GM23338 (cell line): ENCODE measurements around the gene NRF1. TPM values are rescaled to one million over a fixed set of nuclear protein-coding genes. Genes with fewer than 3 reads are reported as not detected.
"Not testable (repeated sequence)": the region's sequence is repeated elsewhere in the genome, so short reads cannot be mapped to it uniquely, and the experiment has no call there.

Experiments used
- ATAC-seq: fragments of 200-7000 bp; cut with Tn5 transposase; 3 replicates; pipeline ENCODE4 v1.9.1; 2020
- DNase-seq: peaks from one replicate; pipeline ENCODE4 v3.0.0-alpha.2; 2015; ENCODE audit warnings: low spot score
- H2AFZ ChIP-seq: fragments of 200-600 bp; sonication (generic); 2 replicates; pipeline ENCODE4 v1.8.0; 2016; ENCODE audit warnings: antibody characterized with exemption, mild to moderate bottlenecking, moderate library complexity
- H3F3A ChIP-seq: fragments of 200-600 bp; sonication (generic); replicated peaks from 2 replicates; pipeline ENCODE4 v1.8.0; 2017; ENCODE audit warnings: antibody characterized with exemption, mixed run types, low read depth
- H3K27ac ChIP-seq: fragments of 200-600 bp; sonication (generic); 2 replicates; pipeline ENCODE4 v1.6.1; 2016; ENCODE audit warnings: low read depth
- H3K27me3 ChIP-seq: fragments of 200-600 bp; sonication (generic); 2 replicates; pipeline ENCODE4 v1.8.0; 2016; ENCODE audit warnings: mild to moderate bottlenecking, mixed run types, moderate library complexity; ENCODE audit not compliant: insufficient read depth
- H3K36me3 ChIP-seq: fragments of 200-600 bp; sonication (generic); 2 replicates; pipeline ENCODE4 v1.8.0; 2016; ENCODE audit warnings: mild to moderate bottlenecking; ENCODE audit not compliant: insufficient read depth
- H3K4me1 ChIP-seq: fragments of 200-600 bp; sonication (generic); 2 replicates; pipeline ENCODE4 v1.8.0; 2016; ENCODE audit warnings: mild to moderate bottlenecking, moderate library complexity; ENCODE audit not compliant: insufficient read depth
- H3K4me2 ChIP-seq: fragments of 200-600 bp; sonication (generic); 2 replicates; pipeline ENCODE4 v1.7.1; 2017; ENCODE audit warnings: mixed run types
- H3K4me3 ChIP-seq: fragments of 200-600 bp; sonication (generic); 2 replicates; pipeline ENCODE4 v1.6.1; 2016; ENCODE audit warnings: mixed run types
- H3K79me2 ChIP-seq: fragments of 200-600 bp; sonication (generic); replicated peaks from 2 replicates; pipeline ENCODE4 v1.8.0; 2017; ENCODE audit warnings: mild to moderate bottlenecking; ENCODE audit not compliant: insufficient read depth
- H3K9me2 ChIP-seq: fragments of 200-600 bp; sonication (generic); 2 replicates; pipeline ENCODE4 v1.8.0; 2017; ENCODE audit not compliant: insufficient read depth
- H4K20me1 ChIP-seq: fragments of 200-600 bp; sonication (generic); replicated peaks from 2 replicates; pipeline ENCODE4 v1.8.0; 2017; ENCODE audit warnings: mild to moderate bottlenecking; ENCODE audit not compliant: insufficient read depth
- H3K27ac Mint-ChIP-seq: 2 replicates; pipeline ENCODE4 v1.8.0; 2020; ENCODE audit warnings: inconsistent platforms, mild to moderate bottlenecking, moderate library complexity, mixed read lengths
- H3K27me3 Mint-ChIP-seq: 3 replicates; pipeline ENCODE4 v1.8.0; 2022; ENCODE audit warnings: low read depth, mild to moderate bottlenecking, moderate library complexity, mixed read lengths, inconsistent platforms; ENCODE audit not compliant: insufficient read depth, poor library complexity
- H3K36me3 Mint-ChIP-seq: 3 replicates; pipeline ENCODE4 v1.8.0; 2021; ENCODE audit warnings: low read depth, mild to moderate bottlenecking, inconsistent platforms, moderate library complexity, mixed read lengths
- H3K4me1 Mint-ChIP-seq: 3 replicates; pipeline ENCODE4 v1.8.0; 2020; ENCODE audit warnings: mild to moderate bottlenecking, inconsistent platforms, mixed read lengths
- H3K4me3 Mint-ChIP-seq: 3 replicates; pipeline ENCODE4 v1.8.0; 2021; ENCODE audit warnings: moderate library complexity, mild to moderate bottlenecking, inconsistent platforms, mixed read lengths
- H3K9me3 Mint-ChIP-seq: 3 replicates; pipeline ENCODE4 v1.8.0; 2020; ENCODE audit warnings: moderate library complexity, mild to moderate bottlenecking, inconsistent platforms, mixed read lengths
- CREB1 ChIP-seq: fragments of 250-450 bp; sonication (Bioruptor Pico); IDR thresholded peaks from 2 replicates; pipeline ENCODE4 v1.5.0; 2020; ENCODE audit warnings: low read depth, mild to moderate bottlenecking, moderate library complexity
- EZH2 ChIP-seq: fragments of 200-600 bp; sonication (generic); IDR thresholded peaks from one replicate; pipeline ENCODE4 v1.8.0; 2017; ENCODE audit warnings: antibody characterized with exemption, mild to moderate bottlenecking, low read depth; ENCODE audit not compliant: unreplicated experiment
- EZH2phosphoT487 ChIP-seq: fragments of 200-600 bp; sonication (generic); IDR thresholded peaks from one replicate; pipeline ENCODE4 v1.8.1; 2018; ENCODE audit warnings: antibody characterized with exemption; ENCODE audit not compliant: unreplicated experiment
- JUNB ChIP-seq: IDR thresholded peaks from one replicate; pipeline ENCODE4 v1.6.1; 2016; ENCODE audit warnings: antibody characterized with exemption; ENCODE audit not compliant: unreplicated experiment
- NANOG ChIP-seq: IDR thresholded peaks from 2 replicates; pipeline ENCODE4 v1.6.1; 2016; ENCODE audit warnings: antibody characterized with exemption, borderline replicate concordance
- POLR2AphosphoS5 ChIP-seq: IDR thresholded peaks from 2 replicates; pipeline ENCODE4 v1.6.1; 2016; ENCODE audit warnings: antibody characterized with exemption, low read depth
- STAT1 ChIP-seq: IDR thresholded peaks from one replicate; pipeline ENCODE4 v1.6.1; 2016; ENCODE audit warnings: antibody characterized with exemption; ENCODE audit not compliant: unreplicated experiment
- ZNF114 ChIP-seq: fragments of 250-450 bp; sonication (Bioruptor Pico); IDR thresholded peaks from 2 replicates; pipeline ENCODE4 v1.5.0; 2020; ENCODE audit warnings: mild to moderate bottlenecking, moderate library complexity
- ZNF331 ChIP-seq: fragments of 250-450 bp; sonication (Bioruptor Pico); IDR thresholded peaks from 2 replicates; pipeline ENCODE4 v1.5.0; 2020; ENCODE audit warnings: low read depth, mild to moderate bottlenecking, moderate library complexity
- polyA plus RNA-seq: library from polyadenylated mRNA; unstranded; fragments of >200 nt; fragmentation: Nextera tagmentation; extraction: Ambion mirVana; gene quantifications from 2 replicates; pipeline ENCODE4 v1.2.1, GENCODE V29; 2016
- total RNA-seq: library from RNA; depleted of rRNA; stranded (reverse); fragments of >200 nt; shearing (Covaris generic); gene quantifications from 2 replicates; pipeline ENCODE4 v1.2.3, GENCODE V29; 2014
- TF ChIP-seq, protein P1 (sequence below): fragments of 250-450 bp; sonication (Bioruptor Pico); IDR thresholded peaks from 2 replicates; pipeline ENCODE4 v1.5.0; 2020; ENCODE audit warnings: mild to moderate bottlenecking, moderate library complexity
- TF ChIP-seq, protein P2 (sequence below): IDR thresholded peaks from 2 replicates; pipeline ENCODE4 v1.6.1; 2016; ENCODE audit warnings: antibody characterized with exemption

NRF1 gene
- total and polyA plus RNA-seq, 2 experiments from 2014 or later = 5.3 to 24.6 TPM

DNA sequence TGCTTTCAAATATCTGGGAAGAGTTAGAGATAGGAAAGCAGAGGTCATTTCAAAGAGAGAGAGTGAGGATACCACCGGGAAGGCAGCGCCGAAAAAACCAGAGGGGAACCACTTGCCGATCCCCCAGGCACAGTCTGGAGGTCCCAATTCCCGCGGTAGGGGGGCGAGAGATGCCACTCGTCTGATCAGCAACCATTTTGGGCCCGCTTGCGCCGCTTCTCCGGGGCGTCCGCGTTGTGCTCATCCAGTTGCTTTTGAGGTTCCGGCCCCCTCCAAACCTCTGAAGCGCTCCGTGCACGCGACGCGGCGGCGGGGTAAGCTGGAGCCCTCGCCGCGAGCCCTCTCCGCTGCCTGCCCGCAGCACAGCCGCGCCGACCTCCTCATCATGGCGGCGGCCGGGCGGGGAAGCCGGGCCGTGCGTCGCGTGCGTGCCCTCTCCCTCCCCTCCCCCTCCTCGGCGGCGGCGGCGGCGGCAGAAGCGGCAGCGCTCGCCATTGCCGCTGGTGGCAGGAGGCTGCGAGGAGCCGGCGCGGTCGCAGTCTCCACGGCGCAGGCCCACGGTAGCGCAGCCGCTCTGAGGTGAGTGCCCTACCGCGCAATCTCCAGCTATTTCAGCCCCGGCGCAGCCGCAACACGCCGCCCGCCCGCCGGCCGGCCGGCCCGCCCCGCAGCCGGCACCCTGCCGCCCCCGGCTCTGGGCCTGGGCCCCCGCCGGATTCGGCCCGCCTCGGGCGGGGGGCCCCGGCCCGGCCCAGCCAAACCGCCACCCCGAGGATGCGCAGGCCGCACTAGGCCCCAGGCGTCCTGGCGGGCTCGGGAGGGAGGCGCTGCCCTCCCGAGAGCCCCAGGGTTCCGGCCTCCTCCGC lies at the start of gene NRF1 (continued):
- no peak for TF ChIP-seq ZNF114 (CRISPR knock-in tag)

DNA sequence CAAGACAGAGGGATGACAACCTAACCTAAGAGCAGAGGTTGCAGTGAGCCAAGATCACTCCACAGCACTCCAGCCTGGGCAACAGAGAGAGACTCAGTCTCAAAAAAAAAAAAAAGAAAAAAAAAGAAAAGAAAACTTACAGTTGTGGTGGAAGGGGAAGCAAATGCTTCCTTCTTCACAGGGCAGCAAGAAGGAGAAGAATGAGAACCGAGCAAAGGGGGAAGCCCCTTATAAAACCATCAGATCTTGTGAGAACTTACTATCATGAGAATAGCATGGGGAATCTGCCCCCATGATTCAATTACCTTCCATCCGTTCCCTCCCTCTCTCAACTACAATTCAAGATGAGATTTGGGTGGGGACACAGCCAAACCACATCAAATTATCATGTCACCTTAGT lies 45.2 kb upstream of the NRF1 start:
- not testable (repeated sequence) for H3K9me2 ChIP-seq, H3K27me3 ChIP-seq, H3K4me3 ChIP-seq, H3K36me3 ChIP-seq, H3K79me2 ChIP-seq, H3K36me3 Mint-ChIP-seq, H3K4me1 ChIP-seq, ATAC-seq, H2AFZ ChIP-seq, H3K4me2 ChIP-seq, H3K9me3 Mint-ChIP-seq, H3K27me3 Mint-ChIP-seq, H3K27ac Mint-ChIP-seq, H3F3A ChIP-seq, H3K4me3 Mint-ChIP-seq, DNase-seq, H3K27ac ChIP-seq, H4K20me1 ChIP-seq
- peaks cover 11% of the 10 kb centered on the region for H3K4me1 Mint-ChIP-seq

DNA sequence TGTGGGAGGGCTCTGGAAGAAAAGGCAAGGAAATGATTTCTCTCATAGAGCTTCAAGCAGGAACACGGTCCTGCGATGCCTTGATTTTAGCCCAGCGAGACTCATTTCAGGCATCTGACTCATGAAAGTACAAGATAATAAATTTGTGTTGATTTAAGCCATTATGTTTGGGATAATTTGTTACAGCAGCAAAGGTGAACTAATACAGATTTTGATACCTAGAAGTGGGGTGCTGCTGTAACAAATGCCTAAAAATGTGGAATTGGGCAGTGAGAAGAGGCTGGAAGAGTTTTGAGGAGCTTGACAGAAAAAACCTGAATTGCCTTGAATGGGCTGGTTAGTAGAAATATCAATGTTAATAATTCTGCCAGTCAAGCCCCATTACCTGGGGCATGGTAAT lies 44.1 kb upstream of the NRF1 start:
- no peaks in the 10 kb centered on the region for H4K20me1 ChIP-seq
- TF ChIP-seq POLR2AphosphoS5 = no peak
- TF ChIP-seq NANOG = no peak
- TF ChIP-seq EZH2 = no peak
- no peak for TF ChIP-seq ZNF331 (CRISPR knock-in tag)
- TF ChIP-seq, protein P1, sequence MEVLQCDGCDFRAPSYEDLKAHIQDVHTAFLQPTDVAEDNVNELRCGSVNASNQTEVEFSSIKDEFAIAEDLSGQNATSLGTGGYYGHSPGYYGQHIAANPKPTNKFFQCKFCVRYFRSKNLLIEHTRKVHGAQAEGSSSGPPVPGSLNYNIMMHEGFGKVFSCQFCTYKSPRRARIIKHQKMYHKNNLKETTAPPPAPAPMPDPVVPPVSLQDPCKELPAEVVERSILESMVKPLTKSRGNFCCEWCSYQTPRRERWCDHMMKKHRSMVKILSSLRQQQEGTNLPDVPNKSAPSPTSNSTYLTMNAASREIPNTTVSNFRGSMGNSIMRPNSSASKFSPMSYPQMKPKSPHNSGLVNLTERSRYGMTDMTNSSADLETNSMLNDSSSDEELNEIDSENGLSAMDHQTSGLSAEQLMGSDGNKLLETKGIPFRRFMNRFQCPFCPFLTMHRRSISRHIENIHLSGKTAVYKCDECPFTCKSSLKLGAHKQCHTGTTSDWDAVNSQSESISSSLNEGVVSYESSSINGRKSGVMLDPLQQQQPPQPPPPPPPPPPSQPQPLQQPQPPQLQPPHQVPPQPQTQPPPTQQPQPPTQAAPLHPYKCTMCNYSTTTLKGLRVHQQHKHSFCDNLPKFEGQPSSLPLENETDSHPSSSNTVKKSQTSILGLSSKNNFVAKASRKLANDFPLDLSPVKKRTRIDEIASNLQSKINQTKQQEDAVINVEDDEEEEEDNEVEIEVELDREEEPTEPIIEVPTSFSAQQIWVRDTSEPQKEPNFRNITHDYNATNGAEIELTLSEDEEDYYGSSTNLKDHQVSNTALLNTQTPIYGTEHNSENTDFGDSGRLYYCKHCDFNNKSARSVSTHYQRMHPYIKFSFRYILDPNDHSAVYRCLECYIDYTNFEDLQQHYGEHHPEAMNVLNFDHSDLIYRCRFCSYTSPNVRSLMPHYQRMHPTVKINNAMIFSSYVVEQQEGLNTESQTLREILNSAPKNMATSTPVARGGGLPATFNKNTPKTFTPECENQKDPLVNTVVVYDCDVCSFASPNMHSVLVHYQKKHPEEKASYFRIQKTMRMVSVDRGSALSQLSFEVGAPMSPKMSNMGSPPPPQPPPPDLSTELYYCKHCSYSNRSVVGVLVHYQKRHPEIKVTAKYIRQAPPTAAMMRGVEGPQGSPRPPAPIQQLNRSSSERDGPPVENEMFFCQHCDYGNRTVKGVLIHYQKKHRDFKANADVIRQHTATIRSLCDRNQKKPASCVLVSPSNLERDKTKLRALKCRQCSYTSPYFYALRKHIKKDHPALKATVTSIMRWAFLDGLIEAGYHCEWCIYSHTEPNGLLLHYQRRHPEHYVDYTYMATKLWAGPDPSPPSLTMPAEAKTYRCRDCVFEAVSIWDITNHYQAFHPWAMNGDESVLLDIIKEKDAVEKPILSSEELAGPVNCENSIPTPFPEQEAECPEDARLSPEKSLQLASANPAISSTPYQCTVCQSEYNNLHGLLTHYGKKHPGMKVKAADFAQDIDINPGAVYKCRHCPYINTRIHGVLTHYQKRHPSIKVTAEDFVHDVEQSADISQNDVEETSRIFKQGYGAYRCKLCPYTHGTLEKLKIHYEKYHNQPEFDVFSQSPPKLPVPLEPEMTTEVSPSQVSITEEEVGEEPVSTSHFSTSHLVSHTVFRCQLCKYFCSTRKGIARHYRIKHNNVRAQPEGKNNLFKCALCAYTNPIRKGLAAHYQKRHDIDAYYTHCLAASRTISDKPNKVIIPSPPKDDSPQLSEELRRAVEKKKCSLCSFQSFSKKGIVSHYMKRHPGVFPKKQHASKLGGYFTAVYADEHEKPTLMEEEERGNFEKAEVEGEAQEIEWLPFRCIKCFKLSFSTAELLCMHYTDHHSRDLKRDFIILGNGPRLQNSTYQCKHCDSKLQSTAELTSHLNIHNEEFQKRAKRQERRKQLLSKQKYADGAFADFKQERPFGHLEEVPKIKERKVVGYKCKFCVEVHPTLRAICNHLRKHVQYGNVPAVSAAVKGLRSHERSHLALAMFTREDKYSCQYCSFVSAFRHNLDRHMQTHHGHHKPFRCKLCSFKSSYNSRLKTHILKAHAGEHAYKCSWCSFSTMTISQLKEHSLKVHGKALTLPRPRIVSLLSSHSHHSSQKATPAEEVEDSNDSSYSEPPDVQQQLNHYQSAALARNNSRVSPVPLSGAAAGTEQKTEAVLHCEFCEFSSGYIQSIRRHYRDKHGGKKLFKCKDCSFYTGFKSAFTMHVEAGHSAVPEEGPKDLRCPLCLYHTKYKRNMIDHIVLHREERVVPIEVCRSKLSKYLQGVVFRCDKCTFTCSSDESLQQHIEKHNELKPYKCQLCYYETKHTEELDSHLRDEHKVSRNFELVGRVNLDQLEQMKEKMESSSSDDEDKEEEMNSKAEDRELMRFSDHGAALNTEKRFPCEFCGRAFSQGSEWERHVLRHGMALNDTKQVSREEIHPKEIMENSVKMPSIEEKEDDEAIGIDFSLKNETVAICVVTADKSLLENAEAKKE (CRISPR knock-in tag) = no peak
- no peak for TF ChIP-seq CREB1 (CRISPR knock-in tag)
- no peak for TF ChIP-seq JUNB
- no peak for TF ChIP-seq EZH2phosphoT487
- TF ChIP-seq ZNF114 (CRISPR knock-in tag) = no peak
- TF ChIP-seq, protein P2, sequence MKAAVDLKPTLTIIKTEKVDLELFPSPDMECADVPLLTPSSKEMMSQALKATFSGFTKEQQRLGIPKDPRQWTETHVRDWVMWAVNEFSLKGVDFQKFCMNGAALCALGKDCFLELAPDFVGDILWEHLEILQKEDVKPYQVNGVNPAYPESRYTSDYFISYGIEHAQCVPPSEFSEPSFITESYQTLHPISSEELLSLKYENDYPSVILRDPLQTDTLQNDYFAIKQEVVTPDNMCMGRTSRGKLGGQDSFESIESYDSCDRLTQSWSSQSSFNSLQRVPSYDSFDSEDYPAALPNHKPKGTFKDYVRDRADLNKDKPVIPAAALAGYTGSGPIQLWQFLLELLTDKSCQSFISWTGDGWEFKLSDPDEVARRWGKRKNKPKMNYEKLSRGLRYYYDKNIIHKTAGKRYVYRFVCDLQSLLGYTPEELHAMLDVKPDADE = no peak
- no peak for TF ChIP-seq STAT1

More for the DNA sequence above, 44.1 kb upstream of the NRF1 start:
- H3K27ac ChIP-seq = no peak overlapping the region
- H3K36me3 ChIP-seq = no peaks in the 10 kb centered on the region
- ATAC-seq (no peak), DNase-seq (no peak)
- H3K4me2 ChIP-seq = no peak overlapping the region
- H3K4me3 ChIP-seq = no peak overlapping the region
- Mint-ChIP-seq H3K9me3 (peaks cover 6% of the 10 kb centered on the region; the same call in 1 of the 3 replicates), H3K4me1 (peaks cover 4% of the 10 kb centered on the region; the same call in 2 of the 3 replicates), H3K36me3 (peaks cover 6% of the 10 kb centered on the region), H3K4me3 (no peak overlapping the region), H3K27me3 (peaks cover 4% of the 10 kb centered on the region), H3K27ac (no peak overlapping the region)
- H2AFZ ChIP-seq = no peak overlapping the region
- no peaks in the 10 kb centered on the region for H3K9me2 ChIP-seq
- no peaks in the 10 kb centered on the region for H3K79me2 ChIP-seq
- H3K4me1 ChIP-seq = no peaks in the 10 kb centered on the region
- no peaks in the 10 kb centered on the region for H3K27me3 ChIP-seq
- no peaks in the 10 kb centered on the region for H3F3A ChIP-seq
